ENCODE results near the gene PPP4R3A. TPM values are rescaled to one million over a fixed set of nuclear protein-coding genes. Genes with fewer than 3 reads are reported as not detected.
"Not testable (repeated sequence)": the region's sequence is repeated elsewhere in the genome, so short reads cannot be mapped to it uniquely, and the experiment has no call there.

Gene PPP4R3A
- total RNA-seq, 1 donor from 2014 or later: 119 TPM

GRCh38 chr14:91444335-91445020 is 65.6 kb downstream of the PPP4R3A start:
- Histone ChIP-seq H3K27me3 (ENCODE audit: control insufficient read depth, insufficient read depth, low read length) (no peaks in the 10 kb centered on the region), H3K36me3 (ENCODE audit: control insufficient read depth, insufficient read depth, low read length) (no peaks in the 10 kb centered on the region), H3K4me3 (ENCODE audit: low read depth, low read length) (no peak overlapping the region)
- no peak for TF ChIP-seq CTCF (IDR thresholded peaks at IDR 0.05; ENCODE audit: insufficient read depth, low read length, severe bottlenecking)
- FAIRE-seq: no peak
- no peak for DNase-seq (ENCODE audit: low read depth)

- Histone ChIP-seq H3K27me3 (ENCODE audit: control insufficient read depth, insufficient read depth, low read length) (no peaks in the 10 kb centered on the region), H3K36me3 (ENCODE audit: control insufficient read depth, insufficient read depth, low read length) (no peaks in the 10 kb centered on the region), H3K4me3 (ENCODE audit: low read depth, low read length) (no peak overlapping the region)
- no peak for FAIRE-seq
- no peak for TF ChIP-seq CTCF (IDR thresholded peaks at IDR 0.05; ENCODE audit: insufficient read depth, low read length, severe bottlenecking)
- no peak for DNase-seq (ENCODE audit: low read depth)
Observed at GRCh38 chr14:91439345-91439744, 70.8 kb downstream of the PPP4R3A start.

- FAIRE-seq (no peak), DNase-seq (ENCODE audit: low read depth) (no peak)
- Histone ChIP-seq H3K4me3 (ENCODE audit: low read depth, low read length) (no peak overlapping the region), H3K36me3 (ENCODE audit: control insufficient read depth, insufficient read depth, low read length) (no peaks in the 10 kb centered on the region), H3K27me3 (ENCODE audit: control insufficient read depth, insufficient read depth, low read length) (no peaks in the 10 kb centered on the region)
- TF ChIP-seq CTCF (IDR thresholded peaks at IDR 0.05; ENCODE audit: insufficient read depth, low read length, severe bottlenecking): no peak
Observed at GRCh38 chr14:91438845-91439244, 71.3 kb downstream of the PPP4R3A start.

- H3K36me3 ChIP-seq (ENCODE audit: control insufficient read depth, insufficient read depth, low read length); H3K4me3 ChIP-seq (ENCODE audit: low read depth, low read length); H3K27me3 ChIP-seq (ENCODE audit: control insufficient read depth, insufficient read depth, low read length); FAIRE-seq; DNase-seq (ENCODE audit: low read depth): not testable (repeated sequence)
Observed at GRCh38 chr14:91436266-91436665, 73.8 kb downstream of the PPP4R3A start.

GRCh38 chr14:91429385-91429784 is 80.7 kb downstream of the PPP4R3A start:
- H3K4me3 ChIP-seq (ENCODE audit: low read depth, low read length): no peak overlapping the region
- no peak for TF ChIP-seq CTCF (IDR thresholded peaks at IDR 0.05; ENCODE audit: insufficient read depth, low read length, severe bottlenecking)
- H3K36me3 ChIP-seq (ENCODE audit: control insufficient read depth, insufficient read depth, low read length): no peaks in the 10 kb centered on the region
- no peak for DNase-seq (ENCODE audit: low read depth)
- no peak for FAIRE-seq
- no peaks in the 10 kb centered on the region for H3K27me3 ChIP-seq (ENCODE audit: control insufficient read depth, insufficient read depth, low read length)

DNA sequence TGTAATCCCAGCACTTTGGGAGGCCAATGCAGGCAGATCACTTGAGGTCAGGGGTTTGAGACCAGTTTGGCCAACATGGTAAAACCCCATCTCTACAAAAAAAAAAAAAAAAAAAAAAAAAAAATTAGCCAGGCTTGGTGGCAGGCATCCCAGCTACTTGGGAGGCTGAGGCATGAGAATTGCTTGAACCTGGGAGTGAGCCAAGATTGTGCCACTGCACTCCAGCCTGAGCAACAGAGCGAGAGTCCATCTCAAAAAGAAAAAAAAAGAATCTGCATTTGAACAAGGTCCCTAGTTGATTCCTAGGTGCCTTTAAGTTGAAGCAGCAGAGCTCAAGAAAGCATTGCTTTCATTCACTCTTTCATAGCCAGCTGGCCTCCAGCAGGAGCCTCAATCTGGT is 81.2 kb downstream of the PPP4R3A start:
- H3K36me3 ChIP-seq (ENCODE audit: control insufficient read depth, insufficient read depth, low read length); FAIRE-seq; H3K4me3 ChIP-seq (ENCODE audit: low read depth, low read length): not testable (repeated sequence)

GRCh38 chr14:91425531-91425944 is 84.6 kb downstream of the PPP4R3A start:
- DNase-seq (ENCODE audit: low read depth); H3K4me3 ChIP-seq (ENCODE audit: low read depth, low read length); FAIRE-seq; H3K36me3 ChIP-seq (ENCODE audit: control insufficient read depth, insufficient read depth, low read length); H3K27me3 ChIP-seq (ENCODE audit: control insufficient read depth, insufficient read depth, low read length): not testable (repeated sequence)

More for the DNA sequence above, 81.2 kb downstream of the PPP4R3A start:
- DNase-seq (ENCODE audit: low read depth); H3K27me3 ChIP-seq (ENCODE audit: control insufficient read depth, insufficient read depth, low read length): not testable (repeated sequence)

Measured in bronchial epithelial cell (primary cell).